Panc1 (cell line): ENCODE measurements around the gene TPGS2. TPM values are rescaled to one million over a fixed set of nuclear protein-coding genes. Genes with fewer than 3 reads are reported as not detected.

ENCODE experiments used
- ATAC-seq: fragments of 200-7000 bp; cut with Tn5 transposase; 2 replicates; pipeline ENCODE4 v1.9.1; 2020; ENCODE audit warnings: mild to moderate bottlenecking, moderate library complexity
- BruUV-seq: library from RNA; stranded (reverse); fragments of 400-500 nt; replicated peaks from 2 replicates; lab custom pipeline; 2021; lab: Mats Ljungman, UMichigan
- CTCF ChIA-PET: fragments of 300-600 bp; sonication (Branson Sonifier 250); formaldehyde crosslinking; loops from one replicate; lab custom pipeline; 2022; ENCODE audit warnings: antibody characterized with exemption; lab: Charles Lee
- POLR2A ChIA-PET: fragments of 300-600 bp; sonication (Branson Sonifier 250); formaldehyde crosslinking; loops from one replicate; lab custom pipeline; 2022; ENCODE audit warnings: antibody characterized with exemption; lab: Charles Lee
- DNase-seq: peaks from one replicate; pipeline ENCODE4 v3.0.0-alpha.2; 2010; ENCODE audit warnings: low read depth, low spot score
- H3K27ac ChIP-seq: 2 replicates; pipeline ENCODE4 v1.5.1; 2011; ENCODE audit warnings: mild to moderate bottlenecking, low read length, inconsistent platforms
- H3K27me3 ChIP-seq: fragments of 200-500 bp; sonication (Bioruptor generic); 2 replicates; pipeline ENCODE4 v1.6.0; 2014; ENCODE audit warnings: low read length, inconsistent platforms; ENCODE audit not compliant: control insufficient read depth, insufficient read depth
- H3K36me3 ChIP-seq: fragments of 200-500 bp; sonication (Bioruptor generic); 2 replicates; pipeline ENCODE4 v1.5.1; 2014; ENCODE audit warnings: inconsistent platforms, mild to moderate bottlenecking, low read length, moderate library complexity; ENCODE audit not compliant: control insufficient read depth, insufficient read depth
- H3K4me1 ChIP-seq: 2 replicates; pipeline ENCODE4 v1.5.1; 2011; ENCODE audit warnings: inconsistent platforms, mild to moderate bottlenecking, low read length, moderate library complexity; ENCODE audit not compliant: control insufficient read depth, insufficient read depth
- H3K4me3 ChIP-seq, 2 experiments: 2 replicates each; pipeline ENCODE4 v1.5.1; 2011 to 2012; ENCODE audit warnings: low read depth in 2 of 2, low read length in 2 of 2, mild to moderate bottlenecking in 2 of 2, inconsistent platforms in 1 of 2, moderate library complexity in 1 of 2
- H3K9me3 ChIP-seq: fragments of 200-500 bp; sonication (Bioruptor generic); 2 replicates; pipeline ENCODE4 v1.5.1; 2014; ENCODE audit warnings: low read depth, mild to moderate bottlenecking, inconsistent platforms, low read length, moderate library complexity; ENCODE audit not compliant: control insufficient read depth, insufficient read depth
- POLR2AphosphoS5 ChIP-seq: IDR thresholded peaks from 2 replicates; pipeline ENCODE4 v1.6.1; 2012; ENCODE audit warnings: mild to moderate bottlenecking, low read depth, low read length, moderate library complexity
- SIN3A ChIP-seq: IDR thresholded peaks from 2 replicates; pipeline ENCODE4 v1.6.1; 2012; ENCODE audit warnings: low read depth, mild to moderate bottlenecking, low read length, moderate library complexity, borderline replicate concordance; ENCODE audit not compliant: insufficient read depth
- TCF7L2 ChIP-seq: IDR thresholded peaks from 2 replicates; pipeline ENCODE4 v1.6.1; 2011; ENCODE audit warnings: mild to moderate bottlenecking, low read depth, low read length, inconsistent platforms
- in situ Hi-C: cut with HindIII; loops from 2 replicates; pipeline ENCODE4 v1.10.0; 2016; ENCODE audit warnings: low sequenced_read_pairs, low pct_unique_long_range_greater_than_20kb
- intact Hi-C: fragments of 100-400 bp; cut with micrococcal nuclease; formaldehyde crosslinking; loops from one replicate; pipeline ENCODE4 v1.10.0; 2022; ENCODE audit not compliant: unreplicated experiment
- total RNA-seq: library from RNA; stranded (reverse); gene quantifications from one replicate; pipeline ENCODE4 v1.2.1, GENCODE V29; 2021; ENCODE audit not compliant: unreplicated experiment
- TF ChIP-seq, protein P1 (sequence below), 2 experiments: IDR thresholded peaks; 2 replicates each; pipeline ENCODE4 v1.6.1; 2011 to 2012; ENCODE audit warnings: low read depth in 2 of 2, control low read depth in 1 of 2, low read length in 1 of 2, mild to moderate bottlenecking in 1 of 2, moderate library complexity in 1 of 2; ENCODE audit not compliant: insufficient read depth in 1 of 2
- TF ChIP-seq, protein P2 (sequence below): fragments of 450-650 bp; IDR thresholded peaks from 2 replicates; pipeline ENCODE4 v1.5.1; 2017; ENCODE audit warnings: mild to moderate bottlenecking

TPGS2 gene
- total RNA-seq, 1 experiment from 2014 or later = 98.7 TPM

DNA sequence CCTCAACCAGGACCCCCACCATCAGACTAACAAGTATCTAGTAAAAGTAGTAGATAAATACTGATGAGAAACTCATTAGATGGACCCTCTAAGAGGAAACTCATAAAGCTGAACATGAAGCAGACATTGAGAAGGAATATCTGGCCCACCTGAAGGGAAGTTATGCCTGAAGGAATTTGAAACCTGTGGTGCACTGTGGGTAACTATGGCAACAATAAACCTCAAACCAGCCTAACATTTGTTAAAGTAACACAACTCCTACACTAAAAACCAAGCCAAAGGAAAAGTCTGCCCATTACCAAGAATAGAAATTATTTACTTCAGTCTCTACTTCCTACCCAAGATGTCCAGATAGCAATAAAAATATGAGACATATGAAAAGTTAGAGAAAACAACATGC lies 43.5 kb upstream of the TPGS2 start:
- no peak for TF ChIP-seq TCF7L2
- no peak for TF ChIP-seq POLR2AphosphoS5
- TF ChIP-seq, protein P1, sequence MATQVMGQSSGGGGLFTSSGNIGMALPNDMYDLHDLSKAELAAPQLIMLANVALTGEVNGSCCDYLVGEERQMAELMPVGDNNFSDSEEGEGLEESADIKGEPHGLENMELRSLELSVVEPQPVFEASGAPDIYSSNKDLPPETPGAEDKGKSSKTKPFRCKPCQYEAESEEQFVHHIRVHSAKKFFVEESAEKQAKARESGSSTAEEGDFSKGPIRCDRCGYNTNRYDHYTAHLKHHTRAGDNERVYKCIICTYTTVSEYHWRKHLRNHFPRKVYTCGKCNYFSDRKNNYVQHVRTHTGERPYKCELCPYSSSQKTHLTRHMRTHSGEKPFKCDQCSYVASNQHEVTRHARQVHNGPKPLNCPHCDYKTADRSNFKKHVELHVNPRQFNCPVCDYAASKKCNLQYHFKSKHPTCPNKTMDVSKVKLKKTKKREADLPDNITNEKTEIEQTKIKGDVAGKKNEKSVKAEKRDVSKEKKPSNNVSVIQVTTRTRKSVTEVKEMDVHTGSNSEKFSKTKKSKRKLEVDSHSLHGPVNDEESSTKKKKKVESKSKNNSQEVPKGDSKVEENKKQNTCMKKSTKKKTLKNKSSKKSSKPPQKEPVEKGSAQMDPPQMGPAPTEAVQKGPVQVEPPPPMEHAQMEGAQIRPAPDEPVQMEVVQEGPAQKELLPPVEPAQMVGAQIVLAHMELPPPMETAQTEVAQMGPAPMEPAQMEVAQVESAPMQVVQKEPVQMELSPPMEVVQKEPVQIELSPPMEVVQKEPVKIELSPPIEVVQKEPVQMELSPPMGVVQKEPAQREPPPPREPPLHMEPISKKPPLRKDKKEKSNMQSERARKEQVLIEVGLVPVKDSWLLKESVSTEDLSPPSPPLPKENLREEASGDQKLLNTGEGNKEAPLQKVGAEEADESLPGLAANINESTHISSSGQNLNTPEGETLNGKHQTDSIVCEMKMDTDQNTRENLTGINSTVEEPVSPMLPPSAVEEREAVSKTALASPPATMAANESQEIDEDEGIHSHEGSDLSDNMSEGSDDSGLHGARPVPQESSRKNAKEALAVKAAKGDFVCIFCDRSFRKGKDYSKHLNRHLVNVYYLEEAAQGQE (IDR thresholded peaks at IDR 0.05; ENCODE audit: insufficient read depth in 1 of 2, low read depth in 2 of 2, low read length in 1 of 2) = no peak
- no peak for TF ChIP-seq SIN3A
- TF ChIP-seq, protein P2, sequence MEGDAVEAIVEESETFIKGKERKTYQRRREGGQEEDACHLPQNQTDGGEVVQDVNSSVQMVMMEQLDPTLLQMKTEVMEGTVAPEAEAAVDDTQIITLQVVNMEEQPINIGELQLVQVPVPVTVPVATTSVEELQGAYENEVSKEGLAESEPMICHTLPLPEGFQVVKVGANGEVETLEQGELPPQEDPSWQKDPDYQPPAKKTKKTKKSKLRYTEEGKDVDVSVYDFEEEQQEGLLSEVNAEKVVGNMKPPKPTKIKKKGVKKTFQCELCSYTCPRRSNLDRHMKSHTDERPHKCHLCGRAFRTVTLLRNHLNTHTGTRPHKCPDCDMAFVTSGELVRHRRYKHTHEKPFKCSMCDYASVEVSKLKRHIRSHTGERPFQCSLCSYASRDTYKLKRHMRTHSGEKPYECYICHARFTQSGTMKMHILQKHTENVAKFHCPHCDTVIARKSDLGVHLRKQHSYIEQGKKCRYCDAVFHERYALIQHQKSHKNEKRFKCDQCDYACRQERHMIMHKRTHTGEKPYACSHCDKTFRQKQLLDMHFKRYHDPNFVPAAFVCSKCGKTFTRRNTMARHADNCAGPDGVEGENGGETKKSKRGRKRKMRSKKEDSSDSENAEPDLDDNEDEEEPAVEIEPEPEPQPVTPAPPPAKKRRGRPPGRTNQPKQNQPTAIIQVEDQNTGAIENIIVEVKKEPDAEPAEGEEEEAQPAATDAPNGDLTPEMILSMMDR = no peak
- no peaks in the 10 kb centered on the region for H3K36me3 ChIP-seq
- no peak for DNase-seq
- no peaks in the 10 kb centered on the region for H3K27me3 ChIP-seq
- no peak overlapping the region for H3K27ac ChIP-seq
- in situ Hi-C loops (no loop called here), intact Hi-C loops (no loop called here)
- no peaks in the 10 kb centered on the region for H3K9me3 ChIP-seq
- CTCF ChIA-PET = no interaction called here
- POLR2A ChIA-PET = no interaction called here
- ATAC-seq = no peak
- H3K4me3 ChIP-seq = no peak overlapping the region
- H3K4me1 ChIP-seq = no peaks in the 10 kb centered on the region
- BruUV-seq = no TSS peak

DNA sequence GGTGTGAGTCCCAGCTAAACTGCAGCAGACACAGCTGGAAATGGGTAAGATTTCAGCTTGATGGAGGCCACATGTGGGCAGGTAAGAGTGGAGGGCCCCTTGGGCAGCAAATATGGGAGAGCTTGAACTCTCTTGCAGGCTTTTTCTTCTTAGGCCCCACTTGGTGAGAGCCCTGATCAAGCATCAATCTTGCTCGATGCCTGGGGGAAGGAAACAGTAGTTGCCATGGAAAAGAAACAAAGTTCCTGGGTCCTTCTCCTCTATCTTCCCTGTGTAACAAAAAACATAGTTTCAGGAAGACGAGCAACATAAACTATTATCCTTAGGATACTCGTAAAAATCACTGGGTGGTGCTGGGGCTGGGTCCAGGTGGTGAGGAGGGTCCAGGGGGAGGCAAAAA lies 43.0 kb upstream of the TPGS2 start:
- DNase-seq = no peak
- no peak overlapping the region for H3K27ac ChIP-seq

More for the DNA sequence above, 43.0 kb upstream of the TPGS2 start:
- ATAC-seq = no peak
- Histone ChIP-seq H3K36me3 (no peaks in the 10 kb centered on the region), H3K4me3 (no peak overlapping the region), H3K4me1 (no peaks in the 10 kb centered on the region), H3K27me3 (no peaks in the 10 kb centered on the region), H3K9me3 (no peaks in the 10 kb centered on the region)
- ChIA-PET CTCF (no interaction called here), POLR2A (no interaction called here)
- intact Hi-C loops = no loop called here
- in situ Hi-C loops = no loop called here
- TF ChIP-seq, protein P1 (IDR thresholded peaks at IDR 0.05; ENCODE audit: insufficient read depth in 1 of 2, low read depth in 2 of 2, low read length in 1 of 2) = no peak
- TF ChIP-seq, protein P2 = no peak
- TF ChIP-seq SIN3A = no peak
- TF ChIP-seq TCF7L2 = no peak
- TF ChIP-seq POLR2AphosphoS5 = no peak
- no TSS peak for BruUV-seq
